ENCODE results near the gene CDC34.

The CDC34 gene

DNA sequence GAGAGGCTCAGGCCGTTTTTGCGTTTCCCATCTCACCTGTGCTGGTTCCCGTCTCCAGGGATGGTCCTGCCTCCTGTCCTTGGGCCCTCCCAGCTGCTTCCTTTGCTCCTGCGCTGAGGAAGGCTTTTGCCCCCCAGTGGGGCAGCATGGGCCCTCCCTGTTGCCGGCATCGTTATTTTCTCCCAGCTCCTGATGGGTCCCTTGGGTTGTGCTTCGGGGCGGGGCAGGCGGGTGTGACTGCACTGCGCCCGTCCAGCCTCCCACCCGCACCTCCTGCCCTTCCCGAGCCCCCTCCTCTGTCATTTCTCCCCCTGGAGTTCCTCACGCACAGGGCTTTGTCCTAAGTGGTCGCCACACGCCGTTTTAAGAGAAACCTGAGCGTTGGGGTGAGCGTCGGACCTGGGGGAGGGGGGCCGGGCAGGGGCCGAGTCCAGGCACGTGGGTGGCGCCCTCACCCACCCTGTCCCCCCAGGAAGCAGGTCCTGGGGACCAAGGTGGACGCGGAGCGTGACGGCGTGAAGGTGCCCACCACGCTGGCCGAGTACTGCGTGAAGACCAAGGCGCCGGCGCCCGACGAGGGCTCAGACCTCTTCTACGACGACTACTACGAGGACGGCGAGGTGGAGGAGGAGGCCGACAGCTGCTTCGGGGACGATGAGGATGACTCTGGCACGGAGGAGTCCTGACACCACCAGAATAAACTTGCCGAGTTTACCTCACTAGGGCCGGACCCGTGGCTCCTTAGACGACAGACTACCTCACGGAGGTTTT is 9.5 kb downstream of the CDC34 start:
- no peak for DNase-seq

GRCh38 chr19:541699-542098 is 10.1 kb downstream of the CDC34 start:
- DNase-seq, result no peak

DNA sequence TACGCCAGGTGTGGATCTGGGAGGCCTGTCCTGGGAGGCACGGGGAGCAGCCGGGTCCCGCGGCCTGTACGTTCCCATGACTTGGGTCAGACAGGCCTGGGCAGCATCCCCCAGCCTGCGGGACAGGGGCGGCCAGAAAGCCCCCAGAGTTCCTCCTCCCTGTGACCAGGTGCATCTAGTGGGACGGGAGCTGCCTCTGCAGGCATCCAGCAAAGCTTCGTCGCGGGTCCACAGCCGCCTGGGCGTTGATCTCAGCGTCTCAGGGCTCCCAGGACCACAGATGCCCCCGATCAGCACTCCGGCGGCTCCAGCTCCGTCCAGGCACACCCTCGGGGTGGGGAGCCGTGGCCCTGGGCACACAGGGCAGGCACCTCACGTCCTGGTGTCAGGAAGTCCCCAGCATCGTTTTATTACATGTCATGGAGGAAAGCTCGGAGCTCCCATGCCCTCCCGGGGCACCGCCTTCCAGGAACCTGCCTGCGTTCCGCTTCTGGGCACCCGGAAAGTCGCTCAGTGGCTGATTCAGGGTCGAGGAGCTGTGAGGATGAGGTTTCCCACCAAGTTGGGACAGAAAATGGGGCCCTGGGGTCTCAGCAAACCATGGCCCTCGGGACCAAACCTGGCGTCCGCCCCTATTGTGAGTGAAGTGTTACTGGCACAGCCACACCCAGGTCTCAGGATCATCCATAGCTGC is 10.8 kb downstream of the CDC34 start:
- DNase-seq, result no peak

DNA sequence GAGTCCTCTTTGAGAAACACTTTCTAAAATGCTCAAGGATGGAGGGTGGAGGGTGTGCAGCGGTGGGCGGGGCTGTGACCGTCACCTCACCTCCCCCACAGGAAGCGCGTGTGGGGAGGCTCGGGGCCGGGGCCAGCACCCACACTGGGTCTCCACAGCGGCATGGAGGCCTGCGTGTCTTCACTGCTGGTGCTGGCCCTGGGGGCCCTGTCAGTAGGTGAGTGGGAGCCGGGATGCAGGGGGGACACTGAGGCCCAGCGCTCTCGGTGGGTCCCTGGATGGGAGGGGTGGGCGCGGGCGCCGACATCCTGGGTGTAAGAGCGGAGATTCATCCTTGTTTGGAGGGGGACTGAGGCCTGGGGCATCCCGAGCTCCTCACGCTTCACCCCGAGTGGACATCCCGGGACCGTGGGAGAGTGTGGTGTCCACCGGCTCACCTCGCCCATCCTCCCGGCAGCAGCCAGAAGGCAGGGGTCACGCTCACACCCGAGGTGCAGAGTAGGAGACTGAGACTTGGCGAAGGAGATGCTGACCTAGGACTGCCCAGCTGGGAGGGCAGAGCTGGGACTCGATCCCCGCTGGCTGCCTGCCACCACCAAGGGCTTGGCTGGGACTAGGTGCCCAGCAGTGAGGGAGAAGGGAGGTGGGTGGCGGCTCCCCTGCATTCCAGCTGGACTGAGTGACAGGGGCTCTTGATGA is 12.5 kb downstream of the CDC34 start, which contains the start of gene GZMM:
Gene GZMM (plus strand): TSS at position 144 of the 699 bp plus-strand sequence. CDS start 19 bp downstream, at position 163.
- peak in 2 of 58 donors; percentile 4 to 14 for DNase-seq

GRCh38 chr19:547117-547516 is 15.6 kb downstream of the CDC34 start:
- no peak for DNase-seq

GRCh38 chr19:547836-548720 is 16.5 kb downstream of the CDC34 start:
- no peak for DNase-seq

DNA sequence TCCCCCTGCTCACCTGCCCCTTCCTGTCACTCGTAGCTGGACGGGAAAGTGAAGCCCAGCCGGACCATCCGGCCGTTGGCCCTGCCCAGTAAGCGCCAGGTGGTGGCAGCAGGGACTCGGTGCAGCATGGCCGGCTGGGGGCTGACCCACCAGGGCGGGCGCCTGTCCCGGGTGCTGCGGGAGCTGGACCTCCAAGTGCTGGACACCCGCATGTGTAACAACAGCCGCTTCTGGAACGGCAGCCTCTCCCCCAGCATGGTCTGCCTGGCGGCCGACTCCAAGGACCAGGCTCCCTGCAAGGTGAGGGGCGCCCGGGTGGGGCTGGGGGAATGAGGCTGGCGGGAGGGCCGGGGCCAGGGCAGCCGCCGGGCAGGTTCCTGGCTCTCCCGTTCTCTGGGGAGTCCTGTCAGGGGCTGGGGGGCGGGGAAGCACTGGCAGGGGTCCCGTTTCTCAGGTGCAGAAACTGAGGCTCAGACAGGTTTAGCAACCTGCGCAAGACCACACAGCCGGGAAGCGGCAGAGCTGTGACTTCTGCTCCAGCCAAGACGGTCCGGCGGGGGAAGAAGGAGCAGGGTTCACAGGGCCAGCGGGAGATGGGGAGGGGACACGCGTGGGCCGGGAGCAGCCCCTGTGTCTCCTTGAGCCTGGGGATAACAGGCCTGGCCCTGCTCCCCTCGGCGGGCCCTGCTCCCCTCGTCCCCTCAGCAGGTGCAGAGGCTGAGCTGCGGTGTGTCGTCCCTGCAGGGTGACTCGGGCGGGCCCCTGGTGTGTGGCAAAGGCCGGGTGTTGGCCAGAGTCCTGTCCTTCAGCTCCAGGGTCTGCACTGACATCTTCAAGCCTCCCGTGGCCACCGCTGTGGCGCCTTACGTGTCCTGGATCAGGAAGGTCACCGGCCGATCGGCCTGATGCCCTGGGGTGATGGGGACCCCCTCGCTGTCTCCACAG is 17.6 kb downstream of the CDC34 start:
- DNase-seq, result no peak

DNA sequence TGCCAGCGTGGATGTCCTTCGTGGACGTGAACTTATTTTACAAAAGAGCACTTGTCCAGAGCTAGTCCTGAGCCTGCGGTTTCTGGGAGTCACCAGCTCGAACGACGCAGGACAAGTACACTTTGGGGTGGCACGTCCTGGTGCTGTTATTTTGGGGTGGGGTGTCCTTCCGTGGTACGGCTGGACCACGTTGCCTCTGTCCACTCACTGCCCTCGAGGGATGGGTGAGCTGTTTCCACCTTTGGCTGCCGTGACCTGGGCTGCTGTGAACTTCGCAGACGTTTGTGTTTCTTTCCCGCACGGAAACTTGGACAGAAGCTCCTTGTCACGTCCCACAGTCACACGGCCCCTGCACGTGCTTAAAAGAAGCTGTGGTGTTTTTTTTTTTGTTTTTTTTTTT is 23.3 kb downstream of the CDC34 start:
- no peak for DNase-seq

DNA sequence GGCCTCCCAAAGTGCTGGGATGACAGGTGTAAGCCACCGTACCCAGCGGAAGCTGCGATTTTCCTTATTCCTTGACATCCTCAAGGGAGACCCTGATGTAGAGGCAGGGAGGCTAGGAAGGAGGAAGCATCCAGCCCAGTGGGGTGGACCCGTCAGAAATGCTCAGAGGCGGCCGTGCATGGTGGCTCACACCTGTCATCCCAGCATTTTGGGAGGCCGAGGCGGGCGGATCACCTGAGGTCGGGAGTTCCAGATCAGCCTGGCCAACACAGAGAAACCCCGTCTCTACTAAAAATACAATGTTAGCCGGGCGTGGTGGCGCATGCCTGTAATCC is 23.9 kb downstream of the CDC34 start:
- DNase-seq, result no peak

GRCh38 chr19:556611-557382 is 25.2 kb downstream of the CDC34 start:
- DNase-seq, result no peak

- DNase-seq, result peak in 22 of 58 donors; percentile 4 to 62 (median 28)
These were observed 27.3 kb downstream of the CDC34 start for GRCh38 chr19:558770-559439.

- DNase-seq, result no peak
These were observed 28.6 kb downstream of the CDC34 start for GRCh38 chr19:560121-560520.

- DNase-seq, result peak in 1 of 58 donors; percentile 17
These were observed 34.8 kb downstream of the CDC34 start for GRCh38 chr19:566403-566802.

DNA sequence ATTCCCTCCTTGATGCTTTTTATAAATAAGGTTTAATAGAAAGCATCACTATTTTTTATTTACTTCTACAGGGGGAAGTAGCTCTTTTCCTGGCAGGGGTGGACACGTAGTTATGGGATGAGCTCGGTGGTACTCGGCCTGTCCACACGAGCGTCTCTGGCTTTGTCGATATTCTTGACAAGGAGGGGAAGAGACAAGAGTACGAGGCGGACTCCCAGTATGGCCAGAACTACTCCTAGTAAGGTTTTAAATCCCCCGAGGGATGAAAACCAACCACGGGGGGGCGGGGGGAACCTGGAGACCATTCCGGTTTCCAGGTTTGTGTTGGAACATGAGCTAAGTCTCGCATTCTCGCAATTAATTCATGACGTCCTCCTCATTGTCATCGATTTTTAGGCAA is 35.3 kb downstream of the CDC34 start:
- DNase-seq, result no peak

GRCh38 chr19:567296-567900 is 35.8 kb downstream of the CDC34 start:
- DNase-seq, result no peak

GRCh38 chr19:570251-570686 is 38.7 kb downstream of the CDC34 start:
- no peak for DNase-seq

DNA sequence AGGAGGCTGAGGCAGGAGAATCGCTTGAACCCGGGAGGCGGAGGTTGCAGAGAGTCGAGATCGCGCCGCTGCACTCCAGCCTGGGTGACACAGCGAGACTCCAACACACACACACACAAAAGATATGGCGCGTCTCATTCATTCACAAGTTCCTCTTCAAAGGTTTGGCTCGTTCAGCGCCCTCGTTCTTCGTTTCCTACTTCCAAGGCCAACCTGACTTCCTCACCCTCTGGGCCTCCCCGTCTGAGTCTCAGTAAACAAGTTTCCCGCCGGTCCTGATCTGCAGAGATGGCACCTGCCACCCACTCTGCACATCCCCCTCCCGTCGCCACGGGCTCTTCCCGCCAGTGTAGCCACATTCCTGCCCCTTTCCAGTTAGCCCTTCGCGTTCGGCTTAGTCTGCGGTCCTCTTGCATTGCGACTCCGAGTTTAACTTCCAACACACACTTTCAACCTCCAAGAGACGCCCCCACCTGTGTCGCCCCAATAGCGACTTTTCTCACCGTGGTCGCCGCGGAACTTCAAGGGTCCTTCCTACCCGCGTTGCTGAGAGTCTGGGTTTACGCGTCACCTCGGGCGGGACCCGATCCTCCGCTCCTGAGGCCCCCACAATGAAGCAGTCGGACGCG is 39.5 kb downstream of the CDC34 start:
- no peak for DNase-seq

GRCh38 chr19:571566-571974 is 40.0 kb downstream of the CDC34 start:
- DNase-seq, result no peak

Data from anterior cingulate cortex (tissue), 58 donors.